Measurements from ENCODE around the gene CD300LD. TPM values are rescaled to one million over a fixed set of nuclear protein-coding genes. Genes with fewer than 3 reads are reported as not detected.
A peak's percentile ranks its signal among the peaks of the same experiment; 100 is the strongest.

Gene CD300LD
- total RNA-seq, 1 experiment from 2014 or later = not detected

- H3K27me3 ChIP-seq (ENCODE audit: low read length) = no peaks in the 10 kb centered on the region
- H3K9me3 ChIP-seq (ENCODE audit: low read length) = no peaks in the 10 kb centered on the region
- no peak overlapping the region for H3K27ac ChIP-seq (ENCODE audit: low read length)
- no peak overlapping the region for H3K9ac ChIP-seq (ENCODE audit: low read length)
- no peak overlapping the region for H3K4me2 ChIP-seq (ENCODE audit: low read depth, low read length, poor library complexity, severe bottlenecking)
- no peak for DNase-seq
- H3K9me2 ChIP-seq (replicated peaks; ENCODE audit: insufficient read depth, low read length) = no peaks in the 10 kb centered on the region
- H3K4me1 ChIP-seq (ENCODE audit: low read length) = no peaks in the 10 kb centered on the region
- no peaks in the 10 kb centered on the region for H3K36me3 ChIP-seq (ENCODE audit: insufficient read depth, low read length)
- H3K79me2 ChIP-seq (ENCODE audit: low read length) = no peaks in the 10 kb centered on the region
- H3K4me3 ChIP-seq (ENCODE audit: low read length) = no peak overlapping the region
- no peaks in the 10 kb centered on the region for H4K20me1 ChIP-seq (ENCODE audit: insufficient read depth, low read depth, low read length)
- H2AFZ ChIP-seq (ENCODE audit: low read length) = no peak overlapping the region
These were observed 24.6 kb upstream of the CD300LD start for GRCh38 chr17:74616696-74617095.

- Histone ChIP-seq H4K20me1 (ENCODE audit: insufficient read depth, low read depth, low read length) (0 out of 2 replicates have a peak, but pooled peaks cover 6% of the 10 kb centered on the region), H3K9me3 (ENCODE audit: low read length) (no peaks in the 10 kb centered on the region)
These were observed 20.0 kb upstream of the CD300LD start for GRCh38 chr17:74612046-74612445.

DNA sequence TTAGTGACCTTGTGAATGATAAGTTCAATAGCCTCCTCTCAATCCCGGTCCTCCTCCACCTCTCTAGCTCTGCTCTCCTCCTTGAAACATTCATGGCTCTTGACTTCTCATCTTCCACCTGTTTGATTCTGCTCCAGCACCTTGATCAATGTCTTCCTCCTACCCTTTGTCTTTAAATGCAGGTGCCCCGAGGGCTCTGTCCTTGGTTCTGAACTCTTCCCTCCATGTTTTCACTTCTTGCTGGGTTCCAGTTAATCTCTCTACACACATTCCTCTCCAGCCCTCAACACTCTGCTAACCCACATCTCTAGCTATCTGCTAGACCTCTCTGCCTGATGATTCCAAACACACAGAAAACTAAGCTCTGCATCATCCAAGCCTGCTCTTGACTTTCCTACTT lies 18.0 kb upstream of the CD300LD start:
- H3K4me2 ChIP-seq (ENCODE audit: low read depth, low read length, poor library complexity, severe bottlenecking) = no peak overlapping the region
- peak; percentile 51 for DNase-seq
- H3K79me2 ChIP-seq (ENCODE audit: low read length) = no peaks in the 10 kb centered on the region
- H2AFZ ChIP-seq (ENCODE audit: low read length) = no peak overlapping the region
- H3K27me3 ChIP-seq (ENCODE audit: low read length) = no peaks in the 10 kb centered on the region
- 0 out of 2 replicates have a peak, but pooled peaks cover 6% of the 10 kb centered on the region for H4K20me1 ChIP-seq (ENCODE audit: insufficient read depth, low read depth, low read length)
- H3K9me3 ChIP-seq (ENCODE audit: low read length) = no peaks in the 10 kb centered on the region
- H3K4me1 ChIP-seq (ENCODE audit: low read length) = no peaks in the 10 kb centered on the region
- no peaks in the 10 kb centered on the region for H3K36me3 ChIP-seq (ENCODE audit: insufficient read depth, low read length)
- H3K9me2 ChIP-seq (replicated peaks; ENCODE audit: insufficient read depth, low read length) = no peaks in the 10 kb centered on the region
- H3K4me3 ChIP-seq (ENCODE audit: low read length) = no peak overlapping the region
- no peak overlapping the region for H3K9ac ChIP-seq (ENCODE audit: low read length)
- no peak overlapping the region for H3K27ac ChIP-seq (ENCODE audit: low read length)

More at GRCh38 chr17:74612046-74612445, 20.0 kb upstream of the CD300LD start:
- Histone ChIP-seq H3K4me3 (ENCODE audit: low read length) (no peak overlapping the region), H3K9me2 (replicated peaks; ENCODE audit: insufficient read depth, low read length) (no peaks in the 10 kb centered on the region), H2AFZ (ENCODE audit: low read length) (no peak overlapping the region), H3K9ac (ENCODE audit: low read length) (no peak overlapping the region), H3K27ac (ENCODE audit: low read length) (no peak overlapping the region), H3K36me3 (ENCODE audit: insufficient read depth, low read length) (no peaks in the 10 kb centered on the region), H3K27me3 (ENCODE audit: low read length) (no peaks in the 10 kb centered on the region), H3K4me2 (ENCODE audit: low read depth, low read length, poor library complexity, severe bottlenecking) (no peak overlapping the region), H3K4me1 (ENCODE audit: low read length) (no peaks in the 10 kb centered on the region), H3K79me2 (ENCODE audit: low read length) (no peaks in the 10 kb centered on the region)
- DNase-seq = no peak

GRCh38 chr17:74608511-74608910 lies 16.4 kb upstream of the CD300LD start:
- no peak overlapping the region for H3K4me2 ChIP-seq (ENCODE audit: low read depth, low read length, poor library complexity, severe bottlenecking)
- no peaks in the 10 kb centered on the region for H3K9me3 ChIP-seq (ENCODE audit: low read length)
- no peak overlapping the region for H3K27ac ChIP-seq (ENCODE audit: low read length)
- peaks cover 13% of the 10 kb centered on the region for H3K4me1 ChIP-seq (ENCODE audit: low read length)
- H3K4me3 ChIP-seq (ENCODE audit: low read length) = no peak overlapping the region
- H3K36me3 ChIP-seq (ENCODE audit: insufficient read depth, low read length) = no peaks in the 10 kb centered on the region
- H3K27me3 ChIP-seq (ENCODE audit: low read length) = no peaks in the 10 kb centered on the region
- H4K20me1 ChIP-seq (ENCODE audit: insufficient read depth, low read depth, low read length) = peaks cover 6% of the 10 kb centered on the region; the same call in 1 of the 2 replicates
- H3K9ac ChIP-seq (ENCODE audit: low read length) = no peak overlapping the region
- H2AFZ ChIP-seq (ENCODE audit: low read length) = no peak overlapping the region
- DNase-seq = no peak
- no peaks in the 10 kb centered on the region for H3K9me2 ChIP-seq (replicated peaks; ENCODE audit: insufficient read depth, low read length)
- no peaks in the 10 kb centered on the region for H3K79me2 ChIP-seq (ENCODE audit: low read length)

DNA sequence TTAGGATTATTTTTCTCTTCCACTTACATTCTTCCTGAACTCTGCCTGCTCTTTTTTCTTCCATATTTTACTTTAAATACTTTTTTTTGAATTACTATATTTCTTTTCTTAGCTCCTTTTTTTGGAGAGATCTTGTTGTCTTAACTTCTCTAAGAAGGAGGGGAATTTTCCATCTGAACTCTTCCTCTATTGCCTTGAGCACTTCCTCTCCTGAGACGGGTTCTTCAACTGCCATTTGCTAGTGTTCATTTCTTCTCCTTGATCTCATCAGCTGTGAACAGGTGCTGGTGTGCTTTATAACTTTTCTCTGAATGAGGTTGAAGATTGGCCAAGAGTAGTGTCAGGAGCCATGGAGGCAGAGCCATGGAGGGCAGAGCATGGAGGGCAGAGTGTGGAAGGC lies 15.1 kb upstream of the CD300LD start:
- no peak overlapping the region for H3K9ac ChIP-seq (ENCODE audit: low read length)
- no peaks in the 10 kb centered on the region for H3K79me2 ChIP-seq (ENCODE audit: low read length)
- no peaks in the 10 kb centered on the region for H3K36me3 ChIP-seq (ENCODE audit: insufficient read depth, low read length)
- peaks cover 13% of the 10 kb centered on the region for H3K4me1 ChIP-seq (ENCODE audit: low read length)
- H3K27me3 ChIP-seq (ENCODE audit: low read length) = no peaks in the 10 kb centered on the region
- no peak overlapping the region for H3K4me2 ChIP-seq (ENCODE audit: low read depth, low read length, poor library complexity, severe bottlenecking)
- peaks cover 6% of the 10 kb centered on the region; the same call in 1 of the 2 replicates for H4K20me1 ChIP-seq (ENCODE audit: insufficient read depth, low read depth, low read length)
- no peak overlapping the region for H3K27ac ChIP-seq (ENCODE audit: low read length)
- no peaks in the 10 kb centered on the region for H3K9me3 ChIP-seq (ENCODE audit: low read length)
- DNase-seq = no peak
- H3K4me3 ChIP-seq (ENCODE audit: low read length) = no peak overlapping the region
- no peaks in the 10 kb centered on the region for H3K9me2 ChIP-seq (replicated peaks; ENCODE audit: insufficient read depth, low read length)
- H2AFZ ChIP-seq (ENCODE audit: low read length) = no peak overlapping the region

DNA sequence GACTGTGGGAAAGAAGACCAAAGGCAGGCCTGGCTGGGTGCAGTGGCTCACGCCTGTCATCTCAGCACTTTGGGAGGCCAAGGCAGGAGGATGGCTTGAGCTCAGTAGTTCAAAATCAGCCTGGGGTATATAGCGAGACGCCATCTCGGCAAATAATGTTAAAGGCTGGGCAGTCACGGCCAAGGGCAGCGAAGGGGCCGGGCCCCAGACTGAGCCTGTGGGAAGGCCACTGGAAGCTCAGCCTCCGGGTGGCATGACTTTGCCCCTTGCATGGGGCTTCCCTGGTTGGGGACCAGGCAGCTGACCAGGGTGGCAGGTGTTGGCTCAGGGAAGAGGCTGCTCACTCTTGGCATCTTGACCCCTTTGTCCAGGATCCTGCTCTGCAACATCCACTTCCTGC lies 14.0 kb upstream of the CD300LD start:
- Histone ChIP-seq H3K36me3 (ENCODE audit: insufficient read depth, low read length) (no peaks in the 10 kb centered on the region), H3K9me2 (replicated peaks; ENCODE audit: insufficient read depth, low read length) (no peaks in the 10 kb centered on the region), H2AFZ (ENCODE audit: low read length) (no peak overlapping the region), H3K9me3 (ENCODE audit: low read length) (no peaks in the 10 kb centered on the region), H3K4me2 (ENCODE audit: low read depth, low read length, poor library complexity, severe bottlenecking) (no peak overlapping the region), H3K4me3 (ENCODE audit: low read length) (no peak overlapping the region), H3K27me3 (ENCODE audit: low read length) (no peaks in the 10 kb centered on the region), H3K27ac (ENCODE audit: low read length) (no peak overlapping the region), H3K4me1 (ENCODE audit: low read length) (peaks cover 13% of the 10 kb centered on the region), H3K79me2 (ENCODE audit: low read length) (no peaks in the 10 kb centered on the region), H4K20me1 (ENCODE audit: insufficient read depth, low read depth, low read length) (peaks cover 6% of the 10 kb centered on the region; the same call in 1 of the 2 replicates), H3K9ac (ENCODE audit: low read length) (no peak overlapping the region)
- no peak for DNase-seq

DNA sequence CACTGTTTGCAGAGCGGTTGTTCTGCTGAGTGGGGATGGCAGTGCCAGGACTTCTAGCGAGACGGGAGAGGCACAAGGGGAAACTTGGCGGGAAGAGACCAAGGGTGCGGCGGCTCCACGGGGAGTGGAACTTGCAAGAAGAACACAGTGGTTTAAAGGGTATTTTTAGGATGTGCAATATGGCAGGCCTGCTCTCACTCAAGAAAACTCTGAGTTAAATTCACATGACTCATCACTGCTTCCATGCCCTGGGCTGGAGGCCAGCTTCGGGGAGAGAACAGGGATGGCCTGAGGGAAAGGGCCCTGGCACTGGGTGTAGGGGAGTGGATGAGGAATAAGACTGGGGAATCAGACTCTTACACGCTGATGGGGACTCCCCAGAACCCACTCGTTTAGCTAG lies 13.3 kb upstream of the CD300LD start:
- Histone ChIP-seq H3K4me3 (ENCODE audit: low read length) (no peak overlapping the region), H2AFZ (ENCODE audit: low read length) (no peak overlapping the region), H3K9me2 (replicated peaks; ENCODE audit: insufficient read depth, low read length) (no peaks in the 10 kb centered on the region), H3K79me2 (ENCODE audit: low read length) (no peaks in the 10 kb centered on the region), H3K27ac (ENCODE audit: low read length) (no peak overlapping the region), H3K4me2 (ENCODE audit: low read depth, low read length, poor library complexity, severe bottlenecking) (no peak overlapping the region), H4K20me1 (ENCODE audit: insufficient read depth, low read depth, low read length) (peaks cover 2% of the 10 kb centered on the region; the same call in 1 of the 2 replicates), H3K27me3 (ENCODE audit: low read length) (no peaks in the 10 kb centered on the region), H3K9ac (ENCODE audit: low read length) (no peak overlapping the region), H3K9me3 (ENCODE audit: low read length) (no peaks in the 10 kb centered on the region), H3K36me3 (ENCODE audit: insufficient read depth, low read length) (no peaks in the 10 kb centered on the region), H3K4me1 (ENCODE audit: low read length) (peaks cover 13% of the 10 kb centered on the region)
- no peak for DNase-seq

DNA sequence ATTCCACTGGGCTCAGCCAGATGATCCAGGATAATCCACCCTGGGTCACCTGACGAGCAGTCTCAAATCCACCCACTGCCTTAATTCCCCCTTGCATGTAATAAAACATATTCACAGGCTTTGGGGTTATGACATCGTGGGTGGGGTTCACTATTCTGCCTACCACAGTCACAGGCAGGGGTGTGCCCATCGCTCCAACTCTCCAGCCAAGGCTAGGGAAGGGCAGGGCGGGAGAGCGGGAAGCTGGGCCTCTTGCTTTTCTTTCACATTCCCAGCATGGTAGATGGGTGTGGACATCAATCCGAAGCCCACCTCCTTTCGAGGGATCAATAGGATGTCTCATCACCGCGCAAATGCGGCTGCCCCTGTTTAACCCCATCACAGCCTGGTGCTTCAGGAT lies 12.7 kb upstream of the CD300LD start:
- no peak for DNase-seq
- Histone ChIP-seq H3K36me3 (ENCODE audit: insufficient read depth, low read length) (no peaks in the 10 kb centered on the region), H3K79me2 (ENCODE audit: low read length) (no peaks in the 10 kb centered on the region), H3K4me1 (ENCODE audit: low read length) (peaks cover 13% of the 10 kb centered on the region), H3K27ac (ENCODE audit: low read length) (no peak overlapping the region), H3K4me2 (ENCODE audit: low read depth, low read length, poor library complexity, severe bottlenecking) (no peak overlapping the region), H3K9ac (ENCODE audit: low read length) (no peak overlapping the region), H3K4me3 (ENCODE audit: low read length) (no peak overlapping the region), H2AFZ (ENCODE audit: low read length) (no peak overlapping the region), H3K9me3 (ENCODE audit: low read length) (no peaks in the 10 kb centered on the region), H4K20me1 (ENCODE audit: insufficient read depth, low read depth, low read length) (no peaks in the 10 kb centered on the region; the same call in 1 of the 2 replicates), H3K9me2 (replicated peaks; ENCODE audit: insufficient read depth, low read length) (no peaks in the 10 kb centered on the region), H3K27me3 (ENCODE audit: low read length) (no peaks in the 10 kb centered on the region)

- Histone ChIP-seq H2AFZ (ENCODE audit: low read length) (no peak overlapping the region), H3K9me2 (replicated peaks; ENCODE audit: insufficient read depth, low read length) (no peaks in the 10 kb centered on the region), H4K20me1 (ENCODE audit: insufficient read depth, low read depth, low read length) (no peaks in the 10 kb centered on the region; the same call in 1 of the 2 replicates), H3K4me1 (ENCODE audit: low read length) (peaks cover 13% of the 10 kb centered on the region), H3K4me3 (ENCODE audit: low read length) (no peak overlapping the region), H3K9me3 (ENCODE audit: low read length) (no peaks in the 10 kb centered on the region), H3K36me3 (ENCODE audit: insufficient read depth, low read length) (no peaks in the 10 kb centered on the region), H3K9ac (ENCODE audit: low read length) (no peak overlapping the region), H3K27ac (ENCODE audit: low read length) (no peak overlapping the region), H3K27me3 (ENCODE audit: low read length) (no peaks in the 10 kb centered on the region), H3K79me2 (ENCODE audit: low read length) (no peaks in the 10 kb centered on the region), H3K4me2 (ENCODE audit: low read depth, low read length, poor library complexity, severe bottlenecking) (no peak overlapping the region)
- peak; percentile 69 for DNase-seq
These were observed 12.1 kb upstream of the CD300LD start for GRCh38 chr17:74604200-74604599.

Data from Karpas-422 (cell line).